ENCODE data around the gene LEF1. TPM values are rescaled to one million over a fixed set of nuclear protein-coding genes. Genes with fewer than 3 reads are reported as not detected.

The LEF1 gene
- total RNA-seq, 1 experiment from 2014 or later = 0.79 TPM

- no peaks in the 10 kb centered on the region for H3K4me1 ChIP-seq (ENCODE audit: control insufficient read depth in 1 of 2, insufficient read depth in 2 of 2, low read length in 2 of 2)
- no peaks in the 10 kb centered on the region for H3K9me2 ChIP-seq (ENCODE audit: insufficient read depth)
- no peak overlapping the region for H3K9ac ChIP-seq (ENCODE audit: low read length)
- no TSS peak for BruUV-seq (replicated peaks)
- ChIA-PET CTCF (no interaction called here), POLR2A (no interaction called here), RAD21 (ENCODE audit: low non-redundant PET in 1 of 2, low total read pairs in 2 of 2, uncharacterized antibody in 2 of 2, unreplicated experiment in 2 of 2) (no interaction called here)
- no peaks in the 10 kb centered on the region for H3K79me2 ChIP-seq (ENCODE audit: insufficient read depth, low read length)
- H2AFZ ChIP-seq (ENCODE audit: low read depth, low read length, poor library complexity, severe bottlenecking) = no peak overlapping the region
- H3K27ac ChIP-seq (ENCODE audit: low read depth, low read length) = no peak overlapping the region
- H3K4me3 ChIP-seq (replicated peaks in 1 of 2; ENCODE audit: low read depth in 1 of 2, low read length in 2 of 2) = no peak overlapping the region
- no peaks in the 10 kb centered on the region for H3K36me3 ChIP-seq (ENCODE audit: control insufficient read depth in 1 of 2, insufficient read depth in 2 of 2, low read length in 2 of 2)
- no peaks in the 10 kb centered on the region for H3K9me3 ChIP-seq (ENCODE audit: control insufficient read depth in 1 of 2, insufficient read depth in 1 of 2, low read depth in 1 of 2, low read length in 2 of 2)
- no peak for ATAC-seq
- TF ChIP-seq POLR2A (IDR thresholded peaks at IDR 0.05; ENCODE audit: borderline replicate concordance, extremely low read depth, insufficient read depth, insufficient read length) (no peak), YY1 (IDR thresholded peaks at IDR 0.05; ENCODE audit: extremely low read depth, insufficient replicate concordance, low read depth, low read length) (no peak)
- H3K4me2 ChIP-seq (ENCODE audit: low read length) = no peak overlapping the region
- H4K20me1 ChIP-seq (ENCODE audit: insufficient read depth) = no peaks in the 10 kb centered on the region
- intact Hi-C loops (cut with micrococcal nuclease) = no loop called here
- no peak for DNase-seq (ENCODE audit: low read depth, low spot score)
- H3K27me3 ChIP-seq (ENCODE audit: insufficient read depth, low read length) = no peaks in the 10 kb centered on the region
Measured at GRCh38 chr4:108188770-108189169, 20.0 kb upstream of the LEF1 start.

- no TSS peak for BruUV-seq (replicated peaks)
Measured at GRCh38 chr4:108185252-108185651, 16.5 kb upstream of the LEF1 start.

More at GRCh38 chr4:108185252-108185651, 16.5 kb upstream of the LEF1 start:
- Histone ChIP-seq H2AFZ (ENCODE audit: low read depth, low read length, poor library complexity, severe bottlenecking) (no peak overlapping the region), H3K27ac (ENCODE audit: low read depth, low read length) (no peak overlapping the region), H3K9ac (ENCODE audit: low read length) (no peak overlapping the region), H3K36me3 (ENCODE audit: control insufficient read depth in 1 of 2, insufficient read depth in 2 of 2, low read length in 2 of 2) (no peaks in the 10 kb centered on the region), H3K4me3 (replicated peaks in 1 of 2; ENCODE audit: low read depth in 1 of 2, low read length in 2 of 2) (no peak overlapping the region), H3K79me2 (ENCODE audit: insufficient read depth, low read length) (no peaks in the 10 kb centered on the region), H3K9me2 (ENCODE audit: insufficient read depth) (no peaks in the 10 kb centered on the region), H3K4me1 (ENCODE audit: control insufficient read depth in 1 of 2, insufficient read depth in 2 of 2, low read length in 2 of 2) (no peaks in the 10 kb centered on the region), H3K27me3 (ENCODE audit: insufficient read depth, low read length) (peaks cover 3% of the 10 kb centered on the region; the same call in 1 of the 2 replicates), H3K9me3 (ENCODE audit: control insufficient read depth in 1 of 2, insufficient read depth in 1 of 2, low read depth in 1 of 2, low read length in 2 of 2) (no peaks in the 10 kb centered on the region), H3K4me2 (ENCODE audit: low read length) (no peak overlapping the region), H4K20me1 (ENCODE audit: insufficient read depth) (no peaks in the 10 kb centered on the region)
- intact Hi-C loops (cut with micrococcal nuclease) = no loop called here
- ChIA-PET CTCF (no interaction called here), RAD21 (ENCODE audit: low non-redundant PET in 1 of 2, low total read pairs in 2 of 2, uncharacterized antibody in 2 of 2, unreplicated experiment in 2 of 2) (no interaction called here), POLR2A (no interaction called here)
- DNase-seq (ENCODE audit: low read depth, low spot score) = no peak
- ATAC-seq = no peak
- no peak for TF ChIP-seq ZFX (IDR thresholded peaks at IDR 0.05)
